ENCODE results near the gene C11orf24.

- no peak for TF ChIP-seq ELF4 (CRISPR knock-in tag; IDR thresholded peaks at IDR 0.05; ENCODE audit: low read depth)
- no peak for TF ChIP-seq ATF1 (CRISPR knock-in tag; IDR thresholded peaks at IDR 0.05)
- no peak for TF ChIP-seq CTCF (IDR thresholded peaks at IDR 0.05)
- no peak for TF ChIP-seq TEAD4 (CRISPR knock-in tag; IDR thresholded peaks at IDR 0.05)
- TF ChIP-seq, protein P1, sequence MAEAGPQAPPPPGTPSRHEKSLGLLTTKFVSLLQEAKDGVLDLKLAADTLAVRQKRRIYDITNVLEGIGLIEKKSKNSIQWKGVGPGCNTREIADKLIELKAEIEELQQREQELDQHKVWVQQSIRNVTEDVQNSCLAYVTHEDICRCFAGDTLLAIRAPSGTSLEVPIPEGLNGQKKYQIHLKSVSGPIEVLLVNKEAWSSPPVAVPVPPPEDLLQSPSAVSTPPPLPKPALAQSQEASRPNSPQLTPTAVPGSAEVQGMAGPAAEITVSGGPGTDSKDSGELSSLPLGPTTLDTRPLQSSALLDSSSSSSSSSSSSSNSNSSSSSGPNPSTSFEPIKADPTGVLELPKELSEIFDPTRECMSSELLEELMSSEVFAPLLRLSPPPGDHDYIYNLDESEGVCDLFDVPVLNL (CRISPR knock-in tag; IDR thresholded peaks at IDR 0.05; ENCODE audit: borderline replicate concordance, low read depth): no peak
- TF ChIP-seq, protein P2, sequence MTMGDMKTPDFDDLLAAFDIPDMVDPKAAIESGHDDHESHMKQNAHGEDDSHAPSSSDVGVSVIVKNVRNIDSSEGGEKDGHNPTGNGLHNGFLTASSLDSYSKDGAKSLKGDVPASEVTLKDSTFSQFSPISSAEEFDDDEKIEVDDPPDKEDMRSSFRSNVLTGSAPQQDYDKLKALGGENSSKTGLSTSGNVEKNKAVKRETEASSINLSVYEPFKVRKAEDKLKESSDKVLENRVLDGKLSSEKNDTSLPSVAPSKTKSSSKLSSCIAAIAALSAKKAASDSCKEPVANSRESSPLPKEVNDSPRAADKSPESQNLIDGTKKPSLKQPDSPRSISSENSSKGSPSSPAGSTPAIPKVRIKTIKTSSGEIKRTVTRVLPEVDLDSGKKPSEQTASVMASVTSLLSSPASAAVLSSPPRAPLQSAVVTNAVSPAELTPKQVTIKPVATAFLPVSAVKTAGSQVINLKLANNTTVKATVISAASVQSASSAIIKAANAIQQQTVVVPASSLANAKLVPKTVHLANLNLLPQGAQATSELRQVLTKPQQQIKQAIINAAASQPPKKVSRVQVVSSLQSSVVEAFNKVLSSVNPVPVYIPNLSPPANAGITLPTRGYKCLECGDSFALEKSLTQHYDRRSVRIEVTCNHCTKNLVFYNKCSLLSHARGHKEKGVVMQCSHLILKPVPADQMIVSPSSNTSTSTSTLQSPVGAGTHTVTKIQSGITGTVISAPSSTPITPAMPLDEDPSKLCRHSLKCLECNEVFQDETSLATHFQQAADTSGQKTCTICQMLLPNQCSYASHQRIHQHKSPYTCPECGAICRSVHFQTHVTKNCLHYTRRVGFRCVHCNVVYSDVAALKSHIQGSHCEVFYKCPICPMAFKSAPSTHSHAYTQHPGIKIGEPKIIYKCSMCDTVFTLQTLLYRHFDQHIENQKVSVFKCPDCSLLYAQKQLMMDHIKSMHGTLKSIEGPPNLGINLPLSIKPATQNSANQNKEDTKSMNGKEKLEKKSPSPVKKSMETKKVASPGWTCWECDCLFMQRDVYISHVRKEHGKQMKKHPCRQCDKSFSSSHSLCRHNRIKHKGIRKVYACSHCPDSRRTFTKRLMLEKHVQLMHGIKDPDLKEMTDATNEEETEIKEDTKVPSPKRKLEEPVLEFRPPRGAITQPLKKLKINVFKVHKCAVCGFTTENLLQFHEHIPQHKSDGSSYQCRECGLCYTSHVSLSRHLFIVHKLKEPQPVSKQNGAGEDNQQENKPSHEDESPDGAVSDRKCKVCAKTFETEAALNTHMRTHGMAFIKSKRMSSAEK (CRISPR knock-in tag; IDR thresholded peaks at IDR 0.05; ENCODE audit: borderline replicate concordance): no peak
- TF ChIP-seq USF1 (CRISPR knock-in tag; IDR thresholded peaks at IDR 0.05): no peak
- TF ChIP-seq CBFB (CRISPR knock-in tag; IDR thresholded peaks at IDR 0.05; ENCODE audit: low read depth): no peak
- no peak for TF ChIP-seq NFYB (CRISPR knock-in tag; conservative IDR thresholded peaks at IDR 0.05; ENCODE audit: low read depth)
- TF ChIP-seq, protein P3, sequence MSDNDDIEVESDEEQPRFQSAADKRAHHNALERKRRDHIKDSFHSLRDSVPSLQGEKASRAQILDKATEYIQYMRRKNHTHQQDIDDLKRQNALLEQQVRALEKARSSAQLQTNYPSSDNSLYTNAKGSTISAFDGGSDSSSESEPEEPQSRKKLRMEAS (CRISPR knock-in tag; IDR thresholded peaks at IDR 0.05): no peak
Observed at GRCh38 chr11:68223275-68223674, 48.5 kb downstream of the C11orf24 start.

All from WTC11 (cell line).